K562 (cell line): ENCODE data around the gene GHRH. TPM values are rescaled to one million over a fixed set of nuclear protein-coding genes. Genes with fewer than 3 reads are reported as not detected.

ENCODE experiments used
- ATAC-seq: fragments of 200-7000 bp; cut with Tn5 transposase; 3 replicates; pipeline ENCODE4 v1.9.1; 2020; ENCODE audit warnings: moderate library complexity
- BruUV-seq: library from RNA; stranded (reverse); fragments of 400-500 nt; replicated peaks from 2 replicates; lab custom pipeline; 2021; lab: Mats Ljungman, UMichigan
- CTCF ChIA-PET: fragments of 300-600 bp; formaldehyde crosslinking; extraction: SDS; loops from one replicate; lab custom pipeline; 2021; ENCODE audit warnings: low intra/inter-chr PET ratio; lab: Yijun Ruan, JAX
- POLR2A ChIA-PET: fragments of 300-600, 350-650 bp; sonication (Branson Sonifier 250); formaldehyde crosslinking; extraction: SDS; loops from one replicate; lab custom pipeline; 2021; ENCODE audit warnings: antibody characterized with exemption, inconsistent platforms; lab: Yijun Ruan, JAX
- DNase-seq, 4 experiments: peaks; one replicate each; pipeline versions ENCODE4 v3.0.0 to v3.0.0-alpha.2; 2011 to 2018; ENCODE audit warnings: low spot score in 3 of 4, mixed read lengths in 3 of 4; ENCODE audit errors: extremely low read depth in 1 of 4
- FAIRE-seq: peaks from 2 replicates; lab custom pipeline; 2011; peaks lifted over from hg19 to GRCh38; lab: Jason Lieb, UNC
- H2AFZ ChIP-seq: 2 replicates; pipeline ENCODE4 v1.6.0; 2011; ENCODE audit warnings: low read depth, low read length, control low read depth, inconsistent platforms
- H3K27ac ChIP-seq: fragments of 200-600 bp; 3 replicates; pipeline ENCODE4 v1.8.0; 2011; ENCODE audit warnings: low read depth, mild to moderate bottlenecking, control low read depth, inconsistent platforms, low read length, moderate library complexity, mixed read lengths; ENCODE audit errors: extremely low read depth
- H3K27me3 ChIP-seq, 2 experiments: fragments of 300-600 bp in 1 of 2; 2 replicates in 1 of 2; 3 replicates in 1 of 2; pipeline versions ENCODE4 v1.6.0 to v1.8.0; 2011; ENCODE audit warnings: inconsistent platforms in 2 of 2, low read length in 2 of 2, mild to moderate bottlenecking in 1 of 2, mixed read lengths in 1 of 2, moderate library complexity in 1 of 2; ENCODE audit not compliant: control insufficient read depth in 2 of 2, insufficient read depth in 2 of 2
- H3K36me3 ChIP-seq: fragments of 300-600 bp; 3 replicates; pipeline ENCODE4 v1.8.0; 2011; ENCODE audit warnings: mild to moderate bottlenecking, low read length, inconsistent platforms; ENCODE audit not compliant: control insufficient read depth, insufficient read depth
- H3K4me1 ChIP-seq, 2 experiments: fragments of 200-600 bp in 1 of 2; replicated peaks in 1 of 2; 2 replicates in 1 of 2; 3 replicates in 1 of 2; pipeline versions ENCODE4 v1.5.1 to v1.8.0; 2011; ENCODE audit warnings: inconsistent platforms in 2 of 2, low read length in 2 of 2, mild to moderate bottlenecking in 1 of 2, mixed read lengths in 1 of 2, moderate library complexity in 1 of 2; ENCODE audit not compliant: control insufficient read depth in 2 of 2, insufficient read depth in 2 of 2
- H3K4me2 ChIP-seq: 2 replicates; pipeline ENCODE4 v1.6.1; 2011; ENCODE audit warnings: low read length, control low read depth, inconsistent platforms, mixed read lengths; ENCODE audit not compliant: insufficient read depth
- H3K4me3 ChIP-seq: fragments of 200-600 bp; sonication (generic), shearing (Covaris generic); 2 replicates; pipeline ENCODE4 v1.5.1; 2016; ENCODE audit warnings: control low read depth, inconsistent platforms
- H3K79me2 ChIP-seq: fragments of 200-600 bp; 3 replicates; pipeline ENCODE4 v1.8.0; 2011; ENCODE audit warnings: low read length, inconsistent platforms; ENCODE audit not compliant: control insufficient read depth, insufficient read depth
- H3K9ac ChIP-seq, 2 experiments: 2 replicates each; pipeline versions ENCODE4 v1.6.0 to v1.6.1; 2011; ENCODE audit warnings: low read depth in 2 of 2, low read length in 2 of 2, control low read depth in 1 of 2, inconsistent platforms in 1 of 2, mild to moderate bottlenecking in 1 of 2, mixed read lengths in 1 of 2; ENCODE audit not compliant: insufficient read depth in 1 of 2
- H3K9me1 ChIP-seq: one replicate; pipeline ENCODE4 v1.6.0; 2011; ENCODE audit warnings: inconsistent platforms, mild to moderate bottlenecking, low read length, moderate library complexity; ENCODE audit not compliant: control insufficient read depth, insufficient read depth
- H3K9me3 ChIP-seq: replicated peaks from 2 replicates; pipeline ENCODE4 v1.5.1; 2011; ENCODE audit warnings: low read depth, low read length, inconsistent platforms; ENCODE audit not compliant: control insufficient read depth, insufficient read depth
- H4K20me1 ChIP-seq: replicated peaks from 2 replicates; pipeline ENCODE4 v1.6.1; 2011; ENCODE audit warnings: low read length, inconsistent platforms, mixed read lengths; ENCODE audit not compliant: control insufficient read depth, insufficient read depth
- CREBBP ChIP-seq: IDR thresholded peaks from one replicate; pipeline ENCODE4 v1.6.1; 2012; ENCODE audit warnings: low read depth, mild to moderate bottlenecking, control low read depth, inconsistent platforms, low read length
- EZH2 ChIP-seq: IDR thresholded peaks from 2 replicates; pipeline ENCODE4 v1.6.1; 2012; ENCODE audit warnings: low read depth, mild to moderate bottlenecking, inconsistent platforms, low read length, borderline replicate concordance
- FOXO4 ChIP-seq: fragments of 450-650 bp; formaldehyde crosslinking; IDR thresholded peaks from 2 replicates; pipeline ENCODE4 v1.4.0; 2020; ENCODE audit warnings: mild to moderate bottlenecking, moderate library complexity
- NFIC ChIP-seq: fragments of 450-650 bp; IDR thresholded peaks from 2 replicates; pipeline ENCODE4 v1.6.1; 2017; ENCODE audit warnings: mild to moderate bottlenecking, inconsistent platforms
- PRDM10 ChIP-seq: fragments of 450-650 bp; IDR thresholded peaks from 2 replicates; pipeline ENCODE4 v1.6.1; 2018; ENCODE audit not compliant: partially characterized antibody
- RBM17 ChIP-seq: fragments of 200-400 bp; formaldehyde crosslinking; IDR thresholded peaks from 2 replicates; pipeline ENCODE4 v1.6.1; 2017; ENCODE audit warnings: low read depth, mild to moderate bottlenecking, low read length, borderline replicate concordance
- SLC30A9 ChIP-seq: fragments of 250-450 bp; sonication (Bioruptor Pico); IDR thresholded peaks from 2 replicates; pipeline ENCODE4 v1.8.0; 2022; ENCODE audit warnings: mild to moderate bottlenecking, moderate library complexity
- SPI1 ChIP-seq: IDR thresholded peaks from 2 replicates; pipeline ENCODE4 v1.6.1; 2011; ENCODE audit warnings: low read depth, low read length, control low read depth, borderline replicate concordance
- ZBTB7A ChIP-seq: IDR thresholded peaks from 2 replicates; pipeline ENCODE4 v1.6.1; 2011; ENCODE audit warnings: low read depth, mild to moderate bottlenecking, low read length, moderate library complexity, borderline replicate concordance; ENCODE audit not compliant: control insufficient read depth
- ZNF24 ChIP-seq: fragments of 450-650 bp; IDR thresholded peaks from 2 replicates; pipeline ENCODE4 v1.6.1; 2016
- ZNF311 ChIP-seq: fragments of 250-450 bp; sonication (Bioruptor Pico); IDR thresholded peaks from 2 replicates; pipeline ENCODE4 v1.4.0; 2020; ENCODE audit warnings: mild to moderate bottlenecking, moderate library complexity
- WGBS: fragments of 100-300 bp; shearing (Covaris generic); methylation state at CpG from one replicate; pipeline ENCODE4 v1.1.6; 2016; ENCODE audit warnings: low coverage, mixed read lengths; ENCODE audit not compliant: insufficient coverage; ENCODE audit errors: missing lambda C conversion rate; 5-methylcytosine and 5-hydroxymethylcytosine counted together
- in situ Hi-C: fragments of 300-500 bp; cut with MboI; formaldehyde crosslinking; loops from 4 replicates; pipeline ENCODE4 v1.15.0; 2018; ENCODE audit warnings: inconsistent platforms, mixed read lengths
- intact Hi-C: fragments of 100-400 bp; cut with micrococcal nuclease; formaldehyde crosslinking; loops from 2 replicates; pipeline ENCODE4 v1.14.2; 2022
- polyA plus RNA-seq, 8 experiments: library from polyadenylated mRNA; depleted of rRNA in 4 of 8; stranded (reverse) in 5 of 8; unstranded in 3 of 8; fragments of >200 nt; fragmentation: Nextera tagmentation in 2 of 8; fragmentation: Illumina TruSeq in 1 of 8; extraction: Ambion mirVana in 2 of 8; extraction: Trizol in 1 of 8; gene quantifications; 2 replicates each; pipeline versions ENCODE4 v1.2.1 to v1.2.3, GENCODE V29; 2011 to 2014; ENCODE audit warnings: inconsistent platforms in 1 of 8, missing spikeins in 1 of 8
- total RNA-seq, 7 experiments: library from RNA; depleted of rRNA in 6 of 7; stranded (reverse); fragments of >200 nt in 6 of 7; fragmentation: Illumina TruSeq in 2 of 7; extraction: Trizol in 2 of 7; gene quantifications; 2 replicates each; pipeline versions ENCODE4 v1.2.1 to v1.2.3, GENCODE V29; 2011 to 2021; ENCODE audit warnings: low replicate concordance in 1 of 7

The GHRH gene
- total and polyA plus RNA-seq, 9 of the 15 experiments (the other 6 are each of a cell fraction or from before 2014, with no cell fraction given), result not detected

GRCh38 chr20:37303637-37304036, 42.0 kb upstream of the GHRH start:
- in situ Hi-C loops, result no loop called here
- peaks cover 69% of the 10 kb centered on the region; the same call in 2 of the 3 replicates for H3K36me3 ChIP-seq
- no peak overlapping the region for H3K9ac ChIP-seq
- intact Hi-C loops, result no loop called here
- no peaks in the 10 kb centered on the region for H4K20me1 ChIP-seq
- no peak for ATAC-seq
- no TSS peak for BruUV-seq
- ChIA-PET POLR2A (interaction anchor here (1.3 kb wide), 1 partner anchor 10 kb away, joined by 4 read pairs; no protein-coding TSS in a partner anchor), CTCF (no interaction called here)
- no peak for FAIRE-seq
- no peak for TF ChIP-seq ZNF24
- peaks cover 8 to 23% of the 10 kb centered on the region in 2 experiments; a peak in 3 of 5 replicates for H3K4me1 ChIP-seq
- no peaks in the 10 kb centered on the region for H3K9me3 ChIP-seq
- WGBS, result 74% methylated on average over 4 of the region's 4 CpGs
- no peak overlapping the region for H3K4me3 ChIP-seq
- no peak overlapping the region for H3K27ac ChIP-seq
- H3K79me2 ChIP-seq, result peaks cover 14% of the 10 kb centered on the region
- no peak overlapping the region for H2AFZ ChIP-seq
- H3K4me2 ChIP-seq, result no peak overlapping the region
- H3K27me3 ChIP-seq, result no peaks in the 10 kb centered on the region
- DNase-seq, result no peak
- H3K9me1 ChIP-seq, result no peaks in the 10 kb centered on the region

- CTCF ChIA-PET, result no interaction called here
- TF ChIP-seq EZH2 (no peak), RBM17 (no peak), CREBBP (no peak), FOXO4 (no peak), SLC30A9 (no peak), ZBTB7A (no peak), SPI1 (no peak), PRDM10 (no peak), NFIC (no peak), ZNF311 (CRISPR knock-in tag) (no peak)
- peaks cover 20% of the 10 kb centered on the region for H3K79me2 ChIP-seq
- no peaks in the 10 kb centered on the region for H3K9me3 ChIP-seq
- intact Hi-C loops (no loop called here), in situ Hi-C loops (no loop called here)
- no peaks in the 10 kb centered on the region for H3K27me3 ChIP-seq
- no peak overlapping the region for H3K27ac ChIP-seq
- 74% methylated on average over 2 of the region's 2 CpGs for whole genome bisulfite sequencing
- H3K4me1 ChIP-seq, result peaks cover 8 to 17% of the 10 kb centered on the region in 2 experiments; a peak in 3 of 5 replicates
- BruUV-seq, result no TSS peak
- H3K4me2 ChIP-seq, result no peak overlapping the region
- H3K9me1 ChIP-seq, result no peaks in the 10 kb centered on the region
- H3K9ac ChIP-seq, result no peak overlapping the region
- no peak overlapping the region for H3K4me3 ChIP-seq
- ATAC-seq, result no peak
- POLR2A ChIA-PET, result interaction anchor here (0.7 to 1.3 kb wide), 2 partner anchors 11 to 78 kb away, joined by 4 read pairs; no protein-coding TSS in a partner anchor
- no peak for DNase-seq
- H2AFZ ChIP-seq, result no peak overlapping the region
- FAIRE-seq, result no peak
- H3K36me3 ChIP-seq, result peaks cover 69% of the 10 kb centered on the region
- no peaks in the 10 kb centered on the region for H4K20me1 ChIP-seq
Measured at GRCh38 chr20:37302981-37303380, 41.4 kb upstream of the GHRH start.
